MM.1S (cell line): ENCODE measurements around the gene EFNA3.
"Not testable (repeated sequence)": the region's sequence is repeated elsewhere in the genome, so short reads cannot be mapped to it uniquely, and the experiment has no call there.

ENCODE experiments used
- DNase-seq: peaks from one replicate; pipeline ENCODE4 v3.0.0-alpha.2; 2015
- H2AFZ ChIP-seq: fragments of 300-600 bp; sonication (generic); 2 replicates; pipeline ENCODE4 v1.6.0; 2016; ENCODE audit warnings: antibody characterized with exemption, low read length
- H3F3A ChIP-seq: fragments of 300-600 bp; sonication (generic); 2 replicates; pipeline ENCODE4 v1.6.1; 2016; ENCODE audit warnings: mild to moderate bottlenecking, antibody characterized with exemption, low read length, moderate library complexity, mixed read lengths; ENCODE audit not compliant: insufficient read depth
- H3K27ac ChIP-seq: fragments of 300-600 bp; sonication (generic); 2 replicates; pipeline ENCODE4 v1.5.1; 2016; ENCODE audit warnings: mild to moderate bottlenecking, low read length
- H3K27me3 ChIP-seq: fragments of 300-600 bp; sonication (generic); replicated peaks from 2 replicates; pipeline ENCODE4 v1.6.0; 2016; ENCODE audit warnings: low read length; ENCODE audit not compliant: insufficient read depth
- H3K36me3 ChIP-seq: fragments of 300-600 bp; sonication (generic); replicated peaks from 2 replicates; pipeline ENCODE4 v1.6.1; 2016; ENCODE audit warnings: mild to moderate bottlenecking, low read length, mixed read lengths; ENCODE audit not compliant: insufficient read depth
- H3K4me1 ChIP-seq: fragments of 300-600 bp; sonication (generic); 2 replicates; pipeline ENCODE4 v1.6.1; 2016; ENCODE audit warnings: low read length, mixed read lengths
- H3K4me2 ChIP-seq: fragments of 300-600 bp; sonication (generic); 2 replicates; pipeline ENCODE4 v1.6.0; 2016; ENCODE audit warnings: low read depth, low read length
- H3K4me3 ChIP-seq: fragments of 300-600 bp; sonication (generic); 2 replicates; pipeline ENCODE4 v1.5.1; 2016; ENCODE audit warnings: low read length, mixed read lengths
- H3K79me2 ChIP-seq: fragments of 300-600 bp; sonication (generic); 2 replicates; pipeline ENCODE4 v1.6.1; 2016; ENCODE audit warnings: mixed run types, low read length, mixed read lengths
- H3K9ac ChIP-seq: fragments of 300-600 bp; sonication (generic); 2 replicates; pipeline ENCODE4 v1.6.1; 2016; ENCODE audit warnings: low read length, mixed read lengths
- H3K9me2 ChIP-seq: fragments of 300-600 bp; sonication (generic); replicated peaks from 2 replicates; pipeline ENCODE4 v1.6.1; 2016; ENCODE audit warnings: mild to moderate bottlenecking, low read length, mixed read lengths; ENCODE audit not compliant: insufficient read depth
- H3K9me3 ChIP-seq: fragments of 300-600 bp; sonication (generic); replicated peaks from 2 replicates; pipeline ENCODE4 v1.6.1; 2016; ENCODE audit warnings: mild to moderate bottlenecking, low read length, mixed read lengths; ENCODE audit not compliant: insufficient read depth
- H4K20me1 ChIP-seq: fragments of 300-600 bp; sonication (generic); 2 replicates; pipeline ENCODE4 v1.6.1; 2016; ENCODE audit warnings: mild to moderate bottlenecking, low read length, moderate library complexity, mixed read lengths; ENCODE audit not compliant: insufficient read depth
- EZH2 ChIP-seq: fragments of 300-600 bp; sonication (generic); optimal IDR thresholded peaks from 2 replicates; pipeline ENCODE3; 2017; ENCODE audit warnings: low read depth, mild to moderate bottlenecking, antibody characterized with exemption, low read length, mixed read lengths
- EZH2phosphoT487 ChIP-seq: fragments of 300-600 bp; sonication (generic); IDR thresholded peaks from 2 replicates; pipeline ENCODE4 v1.6.1; 2018; ENCODE audit warnings: antibody characterized with exemption, low read length
- TF ChIP-seq, protein P1 (sequence below): fragments of 300-600 bp; sonication (generic); IDR thresholded peaks from 2 replicates; pipeline ENCODE4 v1.5.1; 2016; ENCODE audit warnings: antibody characterized with exemption, low read length, mixed read lengths

Gene EFNA3

DNA sequence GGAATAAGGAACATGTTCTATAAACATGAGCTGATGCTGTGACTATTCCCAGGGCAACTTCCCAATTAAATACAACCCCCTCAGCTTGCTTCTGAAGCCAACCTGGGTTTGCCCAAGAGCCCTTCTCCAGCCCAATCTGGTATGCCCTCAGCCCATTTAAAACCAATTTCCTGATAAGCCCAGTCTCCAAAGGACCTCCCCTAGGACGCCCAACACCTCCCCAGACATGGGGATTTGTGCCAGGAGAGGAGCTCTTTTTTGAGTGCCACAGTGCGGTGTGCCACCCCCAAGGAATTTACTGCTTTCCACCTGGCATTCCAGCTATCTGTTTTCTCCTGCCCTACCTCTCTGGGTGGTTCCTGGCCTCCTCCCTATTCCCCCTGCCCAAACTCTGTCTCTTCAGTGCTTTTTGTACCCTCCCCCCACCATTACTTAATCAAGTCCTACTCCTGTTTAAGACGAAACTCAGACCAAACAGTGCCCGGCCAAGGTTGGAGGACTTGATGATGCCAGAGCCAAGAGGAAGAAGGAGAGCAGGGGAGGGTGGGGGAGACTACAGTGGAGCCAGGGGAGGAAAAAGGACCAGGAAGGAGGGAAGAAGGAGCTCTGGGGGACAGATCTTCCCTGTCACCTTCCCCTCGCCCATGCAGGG, 37.6 kb downstream of the EFNA3 start:
- no peak overlapping the region for H3K4me2 ChIP-seq
- no peaks in the 10 kb centered on the region for H3K79me2 ChIP-seq
- peaks cover 13% of the 10 kb centered on the region; the same call in 1 of the 2 replicates for H3F3A ChIP-seq
- H4K20me1 ChIP-seq = no peaks in the 10 kb centered on the region
- H3K36me3 ChIP-seq = no peaks in the 10 kb centered on the region
- H3K4me1 ChIP-seq = peaks cover 14% of the 10 kb centered on the region
- no peak overlapping the region for H3K4me3 ChIP-seq
- H2AFZ ChIP-seq = no peak overlapping the region
- no peak for DNase-seq
- H3K9me3 ChIP-seq = no peaks in the 10 kb centered on the region
- H3K27ac ChIP-seq = no peak overlapping the region
- TF ChIP-seq EZH2 (no peak), EZH2phosphoT487 (no peak)
- TF ChIP-seq, protein P1, sequence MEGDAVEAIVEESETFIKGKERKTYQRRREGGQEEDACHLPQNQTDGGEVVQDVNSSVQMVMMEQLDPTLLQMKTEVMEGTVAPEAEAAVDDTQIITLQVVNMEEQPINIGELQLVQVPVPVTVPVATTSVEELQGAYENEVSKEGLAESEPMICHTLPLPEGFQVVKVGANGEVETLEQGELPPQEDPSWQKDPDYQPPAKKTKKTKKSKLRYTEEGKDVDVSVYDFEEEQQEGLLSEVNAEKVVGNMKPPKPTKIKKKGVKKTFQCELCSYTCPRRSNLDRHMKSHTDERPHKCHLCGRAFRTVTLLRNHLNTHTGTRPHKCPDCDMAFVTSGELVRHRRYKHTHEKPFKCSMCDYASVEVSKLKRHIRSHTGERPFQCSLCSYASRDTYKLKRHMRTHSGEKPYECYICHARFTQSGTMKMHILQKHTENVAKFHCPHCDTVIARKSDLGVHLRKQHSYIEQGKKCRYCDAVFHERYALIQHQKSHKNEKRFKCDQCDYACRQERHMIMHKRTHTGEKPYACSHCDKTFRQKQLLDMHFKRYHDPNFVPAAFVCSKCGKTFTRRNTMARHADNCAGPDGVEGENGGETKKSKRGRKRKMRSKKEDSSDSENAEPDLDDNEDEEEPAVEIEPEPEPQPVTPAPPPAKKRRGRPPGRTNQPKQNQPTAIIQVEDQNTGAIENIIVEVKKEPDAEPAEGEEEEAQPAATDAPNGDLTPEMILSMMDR = no peak
- peaks cover 49% of the 10 kb centered on the region for H3K27me3 ChIP-seq
- H3K9me2 ChIP-seq = no peaks in the 10 kb centered on the region
- no peak overlapping the region for H3K9ac ChIP-seq

DNA sequence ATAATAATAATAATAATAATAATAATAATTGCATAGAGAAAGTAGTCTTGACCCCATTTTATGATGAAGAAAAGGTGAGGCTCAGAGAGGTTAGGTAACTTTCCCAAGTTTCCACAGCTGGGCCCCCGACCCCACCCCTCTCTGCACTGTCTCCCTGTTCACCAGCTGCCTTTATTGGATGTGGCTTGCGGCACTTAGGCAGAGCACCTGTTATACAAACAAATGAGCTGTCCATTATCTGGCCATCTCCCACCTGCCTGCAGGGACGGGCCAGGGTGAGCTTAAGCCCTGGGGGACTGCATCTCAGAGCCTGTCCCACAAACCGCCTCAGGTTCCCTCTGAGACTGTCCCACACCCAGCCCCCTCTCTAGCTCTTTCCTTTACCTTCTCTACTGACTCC, 39.0 kb downstream of the EFNA3 start:
- H3K9me2 ChIP-seq = no peaks in the 10 kb centered on the region
- H3K27ac ChIP-seq = no peak overlapping the region
- no peak overlapping the region; the same call in 1 of the 2 replicates for H3K4me3 ChIP-seq
- H3K4me2 ChIP-seq = peak overlapping the region; percentile 53
- peaks cover 14% of the 10 kb centered on the region for H3K4me1 ChIP-seq
- no peak overlapping the region for H2AFZ ChIP-seq
- H3K9ac ChIP-seq = no peak overlapping the region
- TF ChIP-seq, protein P1 = no peak
- TF ChIP-seq EZH2phosphoT487 = no peak
- TF ChIP-seq EZH2 = no peak
- H3K9me3 ChIP-seq = no peaks in the 10 kb centered on the region
- peaks cover 13% of the 10 kb centered on the region; the same call in 1 of the 2 replicates for H3F3A ChIP-seq
- H4K20me1 ChIP-seq = no peaks in the 10 kb centered on the region
- peaks cover 63% of the 10 kb centered on the region for H3K27me3 ChIP-seq
- no peaks in the 10 kb centered on the region for H3K79me2 ChIP-seq
- no peaks in the 10 kb centered on the region for H3K36me3 ChIP-seq
- no peak for DNase-seq

DNA sequence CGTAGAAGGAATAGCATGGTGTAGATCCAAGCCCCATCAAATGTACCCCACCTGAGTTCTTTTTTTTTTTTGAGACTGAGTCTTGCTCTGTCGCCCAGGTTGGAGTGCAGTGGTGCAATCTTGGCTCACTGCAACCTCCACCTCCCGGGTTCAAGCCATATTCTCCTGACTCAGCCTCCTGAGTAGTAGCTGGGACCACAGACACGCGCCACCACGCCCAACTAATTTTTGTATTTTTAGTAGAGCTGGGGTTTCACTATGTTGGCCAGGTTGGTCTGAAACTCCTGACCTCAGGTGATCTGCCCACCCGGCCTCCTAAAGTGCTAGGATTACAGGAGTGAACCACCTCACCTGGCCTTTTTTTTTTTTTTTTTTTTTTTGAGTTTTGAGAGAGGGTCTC, 39.5 kb downstream of the EFNA3 start:
- not testable (repeated sequence) for H4K20me1 ChIP-seq, H3K9me3 ChIP-seq, H3K27ac ChIP-seq, H3K36me3 ChIP-seq, H3K9ac ChIP-seq, H2AFZ ChIP-seq, H3K4me3 ChIP-seq, H3K79me2 ChIP-seq, H3K9me2 ChIP-seq
- Histone ChIP-seq H3K4me1 (peaks cover 14% of the 10 kb centered on the region), H3F3A (peaks cover 13% of the 10 kb centered on the region; the same call in 1 of the 2 replicates), H3K4me2 (peak overlapping the region; percentile 53), H3K27me3 (peaks cover 68% of the 10 kb centered on the region)
- peak; percentile 42 for DNase-seq

DNA sequence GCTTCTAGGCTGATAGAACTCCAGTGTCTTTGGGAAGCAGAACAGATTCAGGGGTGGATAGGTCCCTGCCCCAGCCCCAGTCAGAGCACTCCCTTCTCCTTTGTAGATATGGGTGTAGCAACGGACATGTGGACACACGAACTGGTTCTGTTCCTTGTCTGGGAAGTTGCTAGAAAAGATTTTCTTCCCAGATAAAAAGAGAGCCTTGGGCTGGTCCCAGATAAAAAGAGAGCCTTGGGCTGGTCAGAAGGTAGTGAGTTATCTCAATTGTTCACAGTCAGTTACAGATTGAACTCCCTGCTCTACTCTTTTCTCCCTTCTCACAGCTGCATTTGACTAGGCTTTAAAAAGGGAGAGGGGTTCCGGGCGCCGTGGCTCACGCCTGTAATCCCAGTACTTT, 41.6 kb downstream of the EFNA3 start:
- no peak overlapping the region for H2AFZ ChIP-seq
- H3K4me1 ChIP-seq = peaks cover 14% of the 10 kb centered on the region
- H3K4me3 ChIP-seq = no peak overlapping the region
- H3K27ac ChIP-seq = no peak overlapping the region
- TF ChIP-seq, protein P1 = no peak
- no peak for TF ChIP-seq EZH2
- TF ChIP-seq EZH2phosphoT487 = no peak
- no peaks in the 10 kb centered on the region for H4K20me1 ChIP-seq
- H3K9me3 ChIP-seq = no peaks in the 10 kb centered on the region
- no peaks in the 10 kb centered on the region for H3K36me3 ChIP-seq
- peaks cover 85% of the 10 kb centered on the region for H3K27me3 ChIP-seq
- DNase-seq = no peak
- H3K9me2 ChIP-seq = no peaks in the 10 kb centered on the region
- no peaks in the 10 kb centered on the region for H3K79me2 ChIP-seq
- no peak overlapping the region for H3K4me2 ChIP-seq
- peaks cover 13% of the 10 kb centered on the region; the same call in 1 of the 2 replicates for H3F3A ChIP-seq
- no peak overlapping the region for H3K9ac ChIP-seq
